GM23338 (cell line): ENCODE measurements around the gene RPL31.

Source experiments
- CREB1 ChIP-seq: fragments of 250-450 bp; sonication (Bioruptor Pico); IDR thresholded peaks from 2 replicates; pipeline ENCODE4 v1.5.0; 2020; ENCODE audit warnings: low read depth, mild to moderate bottlenecking, moderate library complexity
- CTCF ChIP-seq, 2 experiments: fragments of 200-600 bp in 1 of 2; sonication (generic) in 1 of 2; conservative IDR thresholded peaks; 2 replicates each; pipeline versions ENCODE4 v1.5.1 to v1.6.1; 2016 to 2017; ENCODE audit warnings: antibody characterized with exemption in 2 of 2, low read depth in 2 of 2, mild to moderate bottlenecking in 2 of 2, moderate library complexity in 1 of 2
- ETS1 ChIP-seq: IDR thresholded peaks from 2 replicates; pipeline ENCODE4 v1.6.1; 2016; ENCODE audit warnings: antibody characterized with exemption
- EZH2 ChIP-seq: fragments of 200-600 bp; sonication (generic); IDR thresholded peaks from one replicate; pipeline ENCODE4 v1.8.0; 2017; ENCODE audit warnings: antibody characterized with exemption, mild to moderate bottlenecking, low read depth; ENCODE audit not compliant: unreplicated experiment
- EZH2phosphoT487 ChIP-seq: fragments of 200-600 bp; sonication (generic); IDR thresholded peaks from one replicate; pipeline ENCODE4 v1.8.1; 2018; ENCODE audit warnings: antibody characterized with exemption; ENCODE audit not compliant: unreplicated experiment
- JUNB ChIP-seq: IDR thresholded peaks from one replicate; pipeline ENCODE4 v1.6.1; 2016; ENCODE audit warnings: antibody characterized with exemption; ENCODE audit not compliant: unreplicated experiment
- NANOG ChIP-seq: IDR thresholded peaks from 2 replicates; pipeline ENCODE4 v1.6.1; 2016; ENCODE audit warnings: antibody characterized with exemption, borderline replicate concordance
- POLR2AphosphoS5 ChIP-seq: IDR thresholded peaks from 2 replicates; pipeline ENCODE4 v1.6.1; 2016; ENCODE audit warnings: antibody characterized with exemption, low read depth
- REST ChIP-seq: IDR thresholded peaks from one replicate; pipeline ENCODE4 v1.6.1; 2018; ENCODE audit warnings: antibody characterized with exemption; ENCODE audit not compliant: unreplicated experiment
- STAT1 ChIP-seq: IDR thresholded peaks from one replicate; pipeline ENCODE4 v1.6.1; 2016; ENCODE audit warnings: antibody characterized with exemption; ENCODE audit not compliant: unreplicated experiment
- ZNF114 ChIP-seq: fragments of 250-450 bp; sonication (Bioruptor Pico); IDR thresholded peaks from 2 replicates; pipeline ENCODE4 v1.5.0; 2020; ENCODE audit warnings: mild to moderate bottlenecking, moderate library complexity
- ZNF331 ChIP-seq: fragments of 250-450 bp; sonication (Bioruptor Pico); IDR thresholded peaks from 2 replicates; pipeline ENCODE4 v1.5.0; 2020; ENCODE audit warnings: low read depth, mild to moderate bottlenecking, moderate library complexity

- TF ChIP-seq CTCF (conservative IDR thresholded peaks at IDR 0.05; ENCODE audit: low read depth in 2 of 2) (no peak), ETS1 (no peak), EZH2 (no peak), CREB1 (no peak), EZH2phosphoT487 (no peak), REST (no peak), POLR2AphosphoS5 (no peak), ZNF331 (no peak), NANOG (no peak), JUNB (no peak), ZNF114 (CRISPR knock-in tag) (no peak), STAT1 (no peak)
Observed at GRCh38 chr2:100962366-100963025, 39.6 kb upstream of the RPL31 start.
